HepG2 (cell line): ENCODE data around the gene TAS1R1. TPM values are rescaled to one million over a fixed set of nuclear protein-coding genes. Genes with fewer than 3 reads are reported as not detected.

Experiments used
- ATAC-seq: fragments of 200-7000 bp; cut with Tn5 transposase; 3 replicates; pipeline ENCODE4 v1.9.1; 2020; ENCODE audit warnings: mild to moderate bottlenecking, moderate library complexity
- BruUV-seq: library from RNA; stranded (reverse); fragments of 400-500 nt; replicated peaks from 2 replicates; lab custom pipeline; 2021; lab: Mats Ljungman, UMichigan
- CTCF ChIA-PET: fragments of 300-600 bp; formaldehyde crosslinking; extraction: SDS; loops from one replicate; lab custom pipeline; 2021; ENCODE audit warnings: low total read pairs, inconsistent platforms, low intra/inter-chr PET ratio; lab: Yijun Ruan, JAX
- POLR2A ChIA-PET: fragments of 350-600 bp; sonication (Branson Sonifier 250); formaldehyde crosslinking; loops from one replicate; lab custom pipeline; 2020; ENCODE audit warnings: antibody characterized with exemption, inconsistent platforms; lab: Yijun Ruan, JAX
- DNase-seq: peaks from one replicate; pipeline ENCODE4 v3.0.0-alpha.2; 2015; ENCODE audit warnings: low spot score
- FAIRE-seq: peaks from 3 replicates; lab custom pipeline; 2011; peaks lifted over from hg19 to GRCh38; lab: Jason Lieb, UNC
- H2AFZ ChIP-seq: one replicate; pipeline ENCODE4 v1.6.1; 2011; ENCODE audit warnings: low read length, inconsistent platforms
- H3K27ac ChIP-seq: fragments of 300-600 bp; 3 replicates; pipeline ENCODE4 v1.8.0; 2011; ENCODE audit warnings: mixed run types, mild to moderate bottlenecking, mixed read lengths, low read length, inconsistent platforms; ENCODE audit not compliant: insufficient read depth; ENCODE audit errors: extremely low read length
- H3K27me3 ChIP-seq, 2 experiments: fragments of 200-600 bp in 1 of 2; 2 replicates in 1 of 2; 3 replicates in 1 of 2; pipeline versions ENCODE4 v1.6.0 to v1.8.0; 2011; ENCODE audit warnings: low read length in 2 of 2, mild to moderate bottlenecking in 2 of 2, moderate library complexity in 2 of 2, inconsistent platforms in 1 of 2; ENCODE audit not compliant: insufficient read depth in 2 of 2, control insufficient read depth in 1 of 2
- H3K36me3 ChIP-seq, 2 experiments: fragments of 200-600 bp in 1 of 2; replicated peaks in 1 of 2; 2 replicates in 1 of 2; 3 replicates in 1 of 2; pipeline versions ENCODE4 v1.5.1 to v1.8.0; 2011; ENCODE audit warnings: low read length in 2 of 2, inconsistent platforms in 1 of 2; ENCODE audit not compliant: insufficient read depth in 2 of 2, control insufficient read depth in 1 of 2
- H3K4me1 ChIP-seq: 2 replicates; pipeline ENCODE4 v1.5.1; 2012; ENCODE audit warnings: low read length, inconsistent platforms; ENCODE audit not compliant: insufficient read depth
- H3K4me2 ChIP-seq: 2 replicates; pipeline ENCODE4 v1.6.0; 2011; ENCODE audit warnings: low read depth, low read length, inconsistent platforms
- H3K4me3 ChIP-seq, 3 experiments: fragments of 200-600 bp in 1 of 3; sonication (generic), shearing (Covaris generic) in 1 of 3; replicated peaks in 1 of 3; 2 replicates each; pipeline ENCODE4 v1.5.1; 2011 to 2016; ENCODE audit warnings: low read length in 3 of 3, inconsistent platforms in 2 of 3, low read depth in 2 of 3, mild to moderate bottlenecking in 2 of 3, control low read depth in 1 of 3, mixed read lengths in 1 of 3; ENCODE audit not compliant: insufficient read depth in 1 of 3
- H3K79me2 ChIP-seq: one replicate; pipeline ENCODE4 v1.6.1; 2011; ENCODE audit warnings: low read length, inconsistent platforms; ENCODE audit not compliant: insufficient read depth
- H3K9ac ChIP-seq: 2 replicates; pipeline ENCODE4 v1.6.0; 2011; ENCODE audit warnings: mild to moderate bottlenecking, low read depth, low read length, inconsistent platforms; ENCODE audit not compliant: insufficient read depth
- H3K9me3 ChIP-seq: 2 replicates; pipeline ENCODE4 v1.5.1; 2012; ENCODE audit warnings: mild to moderate bottlenecking, low read length
- H4K20me1 ChIP-seq: 2 replicates; pipeline ENCODE4 v1.6.0; 2011; ENCODE audit warnings: inconsistent platforms, mild to moderate bottlenecking, low read length, moderate library complexity; ENCODE audit not compliant: insufficient read depth
- AGO2 ChIP-seq: fragments of 200-400 bp; formaldehyde crosslinking; optimal IDR thresholded peaks from 2 replicates; pipeline ENCODE3; 2017; ENCODE audit warnings: mild to moderate bottlenecking, low read depth, low read length, moderate library complexity
- EZH2 ChIP-seq: conservative IDR thresholded peaks from 2 replicates; pipeline ENCODE4 v1.6.1; 2012; ENCODE audit warnings: mild to moderate bottlenecking, low read depth, low read length, moderate library complexity
- HDAC2 ChIP-seq: sonication (generic); formaldehyde crosslinking; IDR thresholded peaks from 2 replicates; pipeline ENCODE4 v1.4.0; 2020; ENCODE audit warnings: missing genetic modification reagents
- IKZF1 ChIP-seq: fragments of 450-650 bp; IDR thresholded peaks from 2 replicates; pipeline ENCODE4 v1.7.1; 2016
- KLF16 ChIP-seq, 2 experiments: sonication (generic) in 1 of 2; formaldehyde crosslinking in 1 of 2; IDR thresholded peaks; 2 replicates each; pipeline versions ENCODE4 v1.6.1 to v1.8.0; 2016 to 2023; ENCODE audit warnings: missing genetic modification reagents in 2 of 2, missing compliant biosample characterization in 1 of 2
- RBM22 ChIP-seq: fragments of 200-400 bp; formaldehyde crosslinking; optimal IDR thresholded peaks from 2 replicates; pipeline ENCODE3; 2017; ENCODE audit warnings: mild to moderate bottlenecking, low read length, moderate library complexity
- SMAD1 ChIP-seq: sonication (generic); formaldehyde crosslinking; IDR thresholded peaks from 2 replicates; pipeline ENCODE4 v1.4.0; 2020; ENCODE audit warnings: missing genetic modification reagents, low read depth, mild to moderate bottlenecking, borderline replicate concordance
- SMARCC2 ChIP-seq: fragments of 450-650 bp; IDR thresholded peaks from 2 replicates; pipeline ENCODE4 v1.6.1; 2017; ENCODE audit warnings: antibody characterized with exemption, mild to moderate bottlenecking
- SOX5 ChIP-seq: IDR thresholded peaks from 2 replicates; pipeline ENCODE4 v1.6.1; 2016; ENCODE audit warnings: borderline replicate concordance
- ZNF143 ChIP-seq: sonication (generic); formaldehyde crosslinking; IDR thresholded peaks from 2 replicates; pipeline ENCODE4 v1.4.0; 2020; ENCODE audit warnings: missing genetic modification reagents
- ZNF225 ChIP-seq: sonication (generic); formaldehyde crosslinking; IDR thresholded peaks from 2 replicates; pipeline ENCODE4 v1.4.0; 2020; ENCODE audit warnings: mild to moderate bottlenecking, missing genetic modification reagents
- ZNF232 ChIP-seq: sonication (generic); formaldehyde crosslinking; IDR thresholded peaks from 2 replicates; pipeline ENCODE4 v1.4.0; 2020; ENCODE audit warnings: missing genetic modification reagents, borderline replicate concordance
- ZNF629 ChIP-seq: sonication (generic); formaldehyde crosslinking; conservative IDR thresholded peaks from 2 replicates; pipeline ENCODE4 v1.5.0; 2020; ENCODE audit warnings: missing genetic modification reagents
- ZNF772 ChIP-seq: sonication (generic); formaldehyde crosslinking; IDR thresholded peaks from 2 replicates; pipeline ENCODE4 v1.5.0; 2020; ENCODE audit warnings: mild to moderate bottlenecking, missing genetic modification reagents
- ZNF891 ChIP-seq: sonication (generic); formaldehyde crosslinking; IDR thresholded peaks from 2 replicates; pipeline ENCODE4 v1.5.0; 2020; ENCODE audit warnings: mild to moderate bottlenecking, missing genetic modification reagents
- WGBS: methylation state at CpG from one replicate; pipeline ENCODE4 v1.1.6; 2017; ENCODE audit warnings: low lambda C conversion rate; 5-methylcytosine and 5-hydroxymethylcytosine counted together
- in situ Hi-C: cut with HindIII; loops from 2 replicates; pipeline ENCODE4 v1.10.0; 2017; ENCODE audit warnings: low pct_unique_long_range_greater_than_20kb; ENCODE audit not compliant: extremely low pct_ligation_motif_present
- intact Hi-C: fragments of 100-400 bp; cut with micrococcal nuclease; formaldehyde crosslinking; loops from one replicate; pipeline ENCODE4 v1.10.0; 2022; ENCODE audit not compliant: unreplicated experiment
- polyA plus RNA-seq, 8 experiments: library from polyadenylated mRNA; depleted of rRNA in 3 of 8; stranded (reverse) in 7 of 8; unstranded in 1 of 8; fragments of >200 nt; fragmentation: Illumina TruSeq in 4 of 8; extraction: Trizol in 4 of 8; gene quantifications; 2 replicates each; pipeline versions ENCODE4 v1.2.1 to v1.2.3, GENCODE V29; 2011 to 2016; ENCODE audit warnings: low read depth in 4 of 8, missing spikeins in 1 of 8, mixed read lengths in 1 of 8; ENCODE audit not compliant: insufficient read depth in 1 of 8
- total RNA-seq, 5 experiments: library from RNA; depleted of rRNA; stranded (reverse); fragments of >200 nt; fragmentation: Illumina TruSeq; extraction: Trizol; gene quantifications; 2 replicates each; pipeline ENCODE4 v1.2.3, GENCODE V29; 2016; ENCODE audit warnings: low read depth in 1 of 5
- TF ChIP-seq, protein P1 (sequence below): sonication (generic); formaldehyde crosslinking; conservative IDR thresholded peaks from 2 replicates; pipeline ENCODE4 v1.4.0; 2020; ENCODE audit warnings: missing genetic modification reagents

Gene TAS1R1
- total and polyA plus RNA-seq, 2 of the 13 experiments (the other 11 are each of a cell fraction or from before 2014, with no cell fraction given), result 1.4 to 1.6 TPM

DNA sequence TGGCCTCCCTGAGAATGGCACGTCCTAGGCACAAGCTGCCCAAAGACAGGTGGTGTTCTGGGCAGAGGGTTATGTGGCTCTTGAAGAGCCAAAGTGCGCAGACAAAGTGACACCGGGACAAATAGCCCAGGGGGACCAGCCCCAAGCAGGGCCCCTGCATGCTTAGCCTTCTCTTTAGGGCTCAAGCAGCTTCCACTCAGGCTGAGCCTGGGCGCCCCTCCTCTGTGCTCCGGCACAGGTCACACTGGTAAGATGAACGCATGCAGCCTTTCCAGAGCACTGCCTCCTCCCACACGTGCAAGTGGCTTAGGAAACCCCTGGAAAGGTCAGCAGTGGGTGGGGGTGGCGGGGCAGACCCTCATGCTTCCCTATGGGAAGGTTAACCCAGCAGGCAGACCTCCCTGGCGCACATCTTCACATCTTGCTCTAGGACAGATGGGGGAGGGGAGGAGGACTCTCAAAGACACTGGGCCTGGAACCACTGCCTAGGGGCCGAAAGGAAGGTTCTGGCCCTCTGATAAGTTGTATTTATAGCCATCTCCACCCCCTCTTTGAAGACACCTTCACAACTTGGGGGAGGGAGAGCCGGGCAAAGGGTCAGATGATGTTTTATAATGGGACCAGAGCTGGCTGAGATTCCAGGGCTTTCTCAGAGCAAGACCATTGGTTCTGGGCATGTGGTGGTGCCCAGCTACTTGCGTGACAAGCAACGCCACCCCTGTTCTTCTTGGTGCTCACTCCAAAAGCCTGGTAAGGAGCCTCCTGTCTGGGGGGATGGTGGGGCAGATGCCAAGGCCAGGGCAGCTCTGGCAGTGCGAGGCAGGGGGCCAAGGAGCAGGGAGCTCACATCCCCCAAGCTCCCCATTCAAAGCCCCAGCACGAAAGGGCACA is 42.0 kb downstream of the TAS1R1 start:
- no peak overlapping the region for H3K4me2 ChIP-seq
- no peak overlapping the region for H3K27ac ChIP-seq
- no TSS peak for BruUV-seq
- no peak for FAIRE-seq
- H3K36me3 ChIP-seq, result peaks cover 36 to 72% of the 10 kb centered on the region in 2 experiments
- H3K4me3 ChIP-seq, result no peak overlapping the region
- WGBS, result 92% methylated on average over 11 of the region's 15 CpGs
- peak; percentile 55 for TF ChIP-seq AGO2
- TF ChIP-seq ZNF143 (CRISPR knock-in tag), result no peak
- no peaks in the 10 kb centered on the region for H3K9me3 ChIP-seq
- intact Hi-C loops, result no loop called here
- H2AFZ ChIP-seq, result no peak overlapping the region
- no peak for DNase-seq
- H3K4me1 ChIP-seq, result peaks cover 31% of the 10 kb centered on the region
- in situ Hi-C loops, result no loop called here
- CTCF ChIA-PET, result no interaction called here
- no peak for ATAC-seq
- no peaks in the 10 kb centered on the region; a peak in 1 of 5 replicates for H3K27me3 ChIP-seq
- H4K20me1 ChIP-seq, result peaks cover 64% of the 10 kb centered on the region
- POLR2A ChIA-PET, result interaction anchor here (1.2 kb wide), 1 partner anchor 19 kb away, joined by 3 read pairs; no protein-coding TSS in a partner anchor
- peaks cover 59% of the 10 kb centered on the region for H3K79me2 ChIP-seq
- H3K9ac ChIP-seq, result no peak overlapping the region

DNA sequence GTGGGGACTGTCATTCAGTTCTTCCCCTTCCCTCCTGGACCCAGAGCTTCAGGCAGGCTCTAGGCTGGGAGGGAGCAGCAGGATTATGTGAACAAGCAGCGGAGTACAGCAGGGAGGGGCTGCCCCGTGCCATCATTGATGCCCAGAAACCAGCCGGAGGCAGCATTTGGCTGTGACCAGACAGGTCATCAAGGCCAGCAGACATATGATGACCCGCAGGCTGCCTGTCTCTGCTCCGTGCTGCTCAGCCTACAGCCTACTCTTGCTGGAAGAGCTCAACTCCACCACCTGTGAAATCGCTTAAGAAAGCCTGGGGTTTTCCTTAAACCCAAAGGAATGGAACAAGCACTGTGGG is 42.6 kb downstream of the TAS1R1 start:
- Histone ChIP-seq H3K4me3 (no peak overlapping the region), H3K27me3 (no peaks in the 10 kb centered on the region; a peak in 1 of 5 replicates), H3K4me1 (peaks cover 31% of the 10 kb centered on the region), H3K27ac (no peak overlapping the region), H4K20me1 (peaks cover 61% of the 10 kb centered on the region), H3K4me2 (no peak overlapping the region), H3K9me3 (no peaks in the 10 kb centered on the region), H3K36me3 (peaks cover 32 to 66% of the 10 kb centered on the region in 2 experiments), H3K9ac (no peak overlapping the region), H3K79me2 (peaks cover 63% of the 10 kb centered on the region), H2AFZ (no peak overlapping the region)
- DNase-seq, result no peak
- 100% methylated on average over 5 of the region's 6 CpGs for WGBS
- no peak for ATAC-seq
- BruUV-seq, result no TSS peak
- TF ChIP-seq HDAC2 (CRISPR knock-in tag), result no peak
- no peak for TF ChIP-seq SMAD1 (CRISPR knock-in tag)
- TF ChIP-seq EZH2, result no peak
- TF ChIP-seq ZNF891 (CRISPR knock-in tag), result no peak
- no peak for TF ChIP-seq IKZF1
- no peak for TF ChIP-seq ZNF629
- TF ChIP-seq RBM22, result no peak
- TF ChIP-seq ZNF143 (CRISPR knock-in tag), result no peak
- TF ChIP-seq, protein P1, sequence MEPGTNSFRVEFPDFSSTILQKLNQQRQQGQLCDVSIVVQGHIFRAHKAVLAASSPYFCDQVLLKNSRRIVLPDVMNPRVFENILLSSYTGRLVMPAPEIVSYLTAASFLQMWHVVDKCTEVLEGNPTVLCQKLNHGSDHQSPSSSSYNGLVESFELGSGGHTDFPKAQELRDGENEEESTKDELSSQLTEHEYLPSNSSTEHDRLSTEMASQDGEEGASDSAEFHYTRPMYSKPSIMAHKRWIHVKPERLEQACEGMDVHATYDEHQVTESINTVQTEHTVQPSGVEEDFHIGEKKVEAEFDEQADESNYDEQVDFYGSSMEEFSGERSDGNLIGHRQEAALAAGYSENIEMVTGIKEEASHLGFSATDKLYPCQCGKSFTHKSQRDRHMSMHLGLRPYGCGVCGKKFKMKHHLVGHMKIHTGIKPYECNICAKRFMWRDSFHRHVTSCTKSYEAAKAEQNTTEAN, result no peak
- no peak for TF ChIP-seq ZNF232 (CRISPR knock-in tag)
- no peak for TF ChIP-seq SMARCC2
- TF ChIP-seq KLF16 (CRISPR knock-in tag; IDR thresholded peaks at IDR 0.05), result no peak
- TF ChIP-seq ZNF225 (CRISPR knock-in tag), result no peak
- no peak for TF ChIP-seq SOX5 (CRISPR knock-in tag)
- no peak for TF ChIP-seq ZNF772 (CRISPR knock-in tag)
- ChIA-PET CTCF (no interaction called here), POLR2A (interaction anchor here (1.0 to 7.1 kb wide), 3 partner anchors 8 to 20 kb away, joined by 3 to 60 read pairs (median 3); partner anchors contain the start of gene PHF13)
- in situ Hi-C loops (no loop called here), intact Hi-C loops (no loop called here)
- no peak for FAIRE-seq
